Fibroblast of gingiva (primary cell): ENCODE data around the gene PLA1A.
"Not testable (repeated sequence)": the region's sequence is repeated elsewhere in the genome, so short reads cannot be mapped to it uniquely, and the experiment has no call there.

Experiments
- DNase-seq: peaks from one replicate; pipeline ENCODE4 v3.0.0-alpha.2; 2011; ENCODE audit warnings: low read depth

The PLA1A gene

DNA sequence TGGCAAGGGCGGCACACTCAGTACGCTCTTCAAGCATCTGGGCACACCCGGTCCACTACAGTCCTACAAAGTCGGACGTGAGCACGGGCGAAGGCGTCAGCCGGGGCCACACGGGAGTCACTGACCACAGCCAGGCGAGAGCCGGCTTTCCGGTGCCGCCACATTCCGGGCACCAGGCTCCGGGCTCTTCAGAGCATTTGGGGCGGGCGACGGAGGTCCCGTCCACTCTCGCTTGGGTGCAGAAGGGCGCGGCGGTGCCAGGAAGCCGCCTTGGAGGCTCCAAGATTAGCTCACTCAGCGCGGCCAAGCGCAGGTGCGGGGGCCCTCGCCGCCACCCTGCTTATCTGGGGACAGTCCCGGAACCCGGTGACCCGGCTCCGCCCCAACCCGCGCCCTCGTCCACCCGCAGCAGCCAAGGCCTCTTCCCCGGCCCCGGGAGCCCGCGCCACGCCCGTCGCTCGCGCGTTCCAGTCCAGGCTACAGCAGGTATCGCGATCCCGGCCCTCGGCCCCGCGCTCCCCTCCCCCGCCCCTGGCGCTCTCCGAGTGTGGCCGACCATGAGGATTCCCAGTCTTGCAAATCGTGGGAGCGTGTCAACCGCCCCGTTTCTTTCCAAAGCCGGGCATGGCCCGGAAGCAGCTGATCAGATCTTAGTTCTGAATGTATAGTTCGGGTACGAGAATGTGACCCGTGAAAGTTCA is 18.2 kb upstream of the PLA1A start, which contains the start of gene ADPRH:
Gene ADPRH, plus strand, starts transcription at position 127 of the 701 bp plus-strand sequence. CDS start 2,678 bp downstream, outside the sequence.
- peak; percentile 50 for DNase-seq

DNA sequence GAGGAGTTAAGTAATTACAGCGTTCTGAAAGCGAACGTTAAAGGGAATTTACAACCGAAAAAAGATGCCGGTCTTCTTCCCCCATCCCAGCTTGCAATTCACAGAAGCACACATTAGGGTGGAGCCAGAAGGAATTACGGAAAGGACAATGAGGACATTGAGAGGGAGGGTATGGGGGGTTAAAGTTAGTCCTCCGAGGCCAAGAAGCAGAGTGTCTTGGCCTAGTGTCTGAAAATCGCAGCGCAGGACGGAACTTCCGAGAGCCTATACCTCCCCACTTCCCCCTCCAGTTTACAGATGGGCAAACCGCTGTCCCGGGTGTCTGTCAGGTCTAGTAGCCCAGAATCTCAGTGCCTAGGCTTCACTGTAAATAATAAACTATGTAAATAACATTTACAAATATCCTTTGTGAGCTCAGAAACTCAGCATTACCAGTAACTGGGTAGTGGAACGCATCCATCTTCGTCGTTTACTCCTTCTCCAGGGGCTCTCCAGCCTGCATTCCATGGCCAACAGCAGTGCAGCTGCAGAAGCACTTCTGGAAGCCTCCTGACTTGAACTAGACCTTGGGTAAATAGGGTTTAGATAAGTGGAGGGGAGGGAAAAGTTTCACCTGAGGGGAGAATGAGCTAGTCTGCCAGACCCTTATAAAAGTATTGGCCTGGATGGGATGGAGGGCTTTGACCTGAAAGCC is 17.5 kb upstream of the PLA1A start:
- peak; percentile 16 for DNase-seq

DNA sequence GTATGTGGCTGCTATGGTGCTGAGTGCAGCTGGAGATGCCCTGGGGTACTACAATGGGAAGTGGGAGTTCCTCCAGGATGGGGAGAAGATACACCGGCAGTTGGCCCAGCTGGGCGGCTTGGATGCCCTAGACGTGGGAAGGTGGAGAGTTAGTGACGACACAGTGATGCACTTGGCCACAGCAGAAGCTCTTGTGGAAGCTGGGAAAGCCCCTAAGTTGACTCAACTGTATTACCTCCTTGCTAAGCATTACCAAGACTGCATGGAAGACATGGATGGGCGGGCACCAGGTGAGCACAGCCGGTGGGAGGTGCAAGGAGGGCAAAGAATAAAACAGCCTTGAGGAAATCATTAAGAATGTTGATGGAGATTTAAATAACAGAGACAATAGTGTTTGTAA is 15.5 kb upstream of the PLA1A start:
- no peak for DNase-seq

DNA sequence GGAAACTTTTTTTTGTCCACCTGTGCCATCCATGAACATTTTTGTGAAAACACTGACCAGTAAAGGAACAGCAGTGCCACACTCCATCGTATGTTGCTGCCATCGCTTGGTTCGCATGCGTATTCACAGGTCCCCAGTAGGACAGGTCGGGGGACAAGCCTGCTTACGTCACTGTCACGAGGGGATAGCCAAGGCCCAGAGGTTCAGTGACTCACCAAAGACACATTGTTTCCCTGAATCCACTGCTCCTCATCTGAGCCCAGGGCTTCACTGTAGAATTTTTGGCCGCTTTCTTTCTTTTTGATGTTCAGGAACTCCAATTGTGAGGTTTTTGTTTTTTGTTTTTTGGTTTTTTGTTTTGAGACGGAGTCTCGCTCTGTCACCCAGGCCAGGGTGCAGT is 12.5 kb upstream of the PLA1A start:
- no peak for DNase-seq

DNA sequence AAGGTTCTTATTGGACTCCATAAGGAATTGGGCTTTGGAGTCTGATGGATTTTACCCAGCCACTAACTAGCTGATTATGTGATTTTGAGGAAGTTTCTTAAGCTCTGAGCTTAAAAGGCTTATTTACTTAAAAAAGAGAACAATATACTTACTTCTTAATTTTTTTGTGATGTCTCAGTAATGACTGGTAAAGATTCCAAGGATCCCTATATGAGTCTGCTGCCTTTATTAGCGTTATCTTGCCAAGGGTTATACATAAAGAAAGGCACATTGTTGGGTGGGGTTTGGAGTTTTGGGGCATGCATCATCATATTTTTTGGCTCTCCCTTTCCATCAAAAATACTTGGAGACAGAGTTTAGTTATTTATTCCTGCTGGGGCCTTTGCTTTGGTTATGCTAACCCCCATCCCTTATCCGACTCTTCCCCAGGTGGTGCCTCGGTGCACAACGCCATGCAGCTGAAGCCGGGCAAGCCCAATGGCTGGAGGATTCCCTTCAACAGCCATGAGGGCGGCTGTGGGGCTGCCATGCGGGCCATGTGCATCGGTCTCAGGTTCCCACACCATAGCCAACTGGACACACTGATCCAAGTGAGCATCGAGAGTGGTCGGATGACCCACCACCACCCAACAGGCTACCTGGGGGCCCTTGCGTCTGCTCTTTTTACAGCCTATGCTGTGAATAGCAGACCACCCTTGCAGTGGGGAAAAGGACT is 11.7 kb upstream of the PLA1A start:
- no peak for DNase-seq

DNA sequence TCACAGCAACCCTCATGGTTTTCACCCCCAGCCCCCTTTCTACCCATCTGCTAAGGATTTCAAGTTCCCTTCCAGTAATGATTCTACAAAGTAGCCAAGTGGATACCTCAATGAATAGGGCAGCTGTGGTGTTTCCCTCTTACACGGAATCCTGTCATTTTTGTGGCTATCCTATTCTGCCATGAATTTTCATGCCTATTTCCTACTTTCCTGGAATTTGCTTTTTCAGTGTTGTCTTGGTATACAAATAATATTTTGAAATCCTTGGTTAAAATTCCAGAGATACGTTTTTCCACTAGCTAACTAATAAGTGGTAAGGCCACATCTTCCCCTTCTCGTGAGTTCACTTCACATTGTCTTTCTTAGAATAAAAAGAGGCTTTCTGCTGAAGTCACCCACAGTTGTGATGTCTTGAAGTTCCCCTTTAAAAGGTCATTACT is 10.9 kb upstream of the PLA1A start:
- no peak for DNase-seq

DNA sequence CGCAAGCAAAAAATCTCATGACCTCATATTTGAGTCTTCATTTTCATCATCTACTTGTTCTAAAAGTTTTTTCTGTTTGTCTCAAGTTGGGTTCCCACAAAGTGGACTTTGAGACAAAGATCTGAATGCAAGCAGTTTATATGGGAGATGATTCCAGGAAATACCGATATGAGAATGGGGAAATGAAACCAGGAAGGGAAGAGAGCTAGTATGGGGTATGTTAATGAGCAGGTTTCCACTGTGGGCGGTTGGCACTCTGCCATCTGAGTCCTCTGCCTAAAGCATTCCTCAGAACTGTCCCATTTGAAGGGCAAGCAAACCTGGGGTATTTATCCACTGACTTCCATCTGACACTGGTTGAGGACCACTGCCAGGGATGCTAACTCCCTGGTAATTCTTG is 9.6 kb upstream of the PLA1A start:
- DNase-seq: no peak

DNA sequence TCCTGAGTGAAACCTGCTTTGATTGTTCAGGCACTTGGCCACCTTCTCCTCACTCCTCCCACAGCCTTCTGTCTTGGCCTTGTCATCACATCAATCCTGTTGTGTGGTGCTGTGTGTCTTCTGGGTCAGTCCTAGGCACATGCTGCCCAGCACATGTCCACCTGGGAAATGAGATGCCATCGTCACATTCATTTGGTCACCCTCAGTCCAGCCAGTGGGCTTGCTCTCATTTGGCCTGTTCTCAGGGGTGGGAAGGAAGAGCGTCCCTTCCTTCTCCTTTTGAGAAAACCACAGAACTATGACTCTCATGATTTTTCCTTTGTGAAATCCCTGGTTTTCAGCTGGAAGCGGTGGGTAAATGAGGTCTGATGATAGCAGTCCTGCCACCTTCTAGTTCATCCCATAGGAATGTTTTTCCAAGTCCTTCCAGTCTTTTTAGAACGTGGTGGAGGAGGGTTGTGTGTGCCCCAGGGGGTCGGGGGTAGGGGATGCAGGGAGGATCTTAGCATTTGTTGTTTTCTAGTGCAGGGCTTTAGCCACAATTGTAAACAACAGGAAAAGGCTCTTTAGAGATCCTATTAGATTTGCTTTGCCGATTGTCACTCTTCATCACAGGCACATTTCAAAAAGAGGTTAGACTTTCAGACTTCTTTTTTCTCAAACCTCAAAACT is 8.4 kb upstream of the PLA1A start:
- DNase-seq: no peak

DNA sequence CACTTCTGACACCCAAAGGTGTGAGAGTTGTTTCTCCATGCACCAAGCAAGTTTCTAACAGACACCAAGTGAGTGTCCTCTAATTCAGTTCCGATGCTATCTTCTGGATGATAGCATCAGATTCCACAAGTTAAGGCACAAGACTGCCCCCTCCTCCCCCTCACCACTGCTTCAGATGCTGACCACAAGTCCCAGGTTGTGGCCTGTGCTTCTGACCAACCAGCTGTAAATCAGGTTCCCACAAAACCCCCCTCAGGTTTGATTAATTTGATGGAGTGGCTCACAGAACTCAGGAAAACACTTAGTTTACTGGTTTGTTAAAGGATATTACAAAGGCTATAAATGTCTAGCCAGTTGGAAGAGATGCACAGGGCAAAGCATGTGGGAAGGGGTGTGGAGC is 7.0 kb upstream of the PLA1A start:
- DNase-seq: no peak

DNA sequence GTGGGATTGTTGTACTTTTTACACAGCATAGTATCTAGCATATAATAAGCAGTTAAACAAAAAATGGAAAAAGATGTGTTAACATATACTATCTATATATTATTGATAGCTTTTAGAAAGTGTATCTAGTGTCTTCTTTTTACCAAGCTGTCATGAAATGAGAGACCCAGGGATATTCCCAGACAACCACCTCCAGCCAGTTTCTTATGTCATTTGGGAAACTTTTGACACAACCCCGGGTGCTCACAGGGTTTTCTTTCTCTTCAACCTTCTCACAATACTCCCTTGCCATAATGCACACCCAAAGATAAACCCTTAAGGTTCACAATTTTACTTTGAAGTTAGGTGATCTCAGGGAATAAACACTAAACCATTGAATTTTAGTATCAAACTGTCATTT is 4.8 kb upstream of the PLA1A start:
- DNase-seq: no peak

DNA sequence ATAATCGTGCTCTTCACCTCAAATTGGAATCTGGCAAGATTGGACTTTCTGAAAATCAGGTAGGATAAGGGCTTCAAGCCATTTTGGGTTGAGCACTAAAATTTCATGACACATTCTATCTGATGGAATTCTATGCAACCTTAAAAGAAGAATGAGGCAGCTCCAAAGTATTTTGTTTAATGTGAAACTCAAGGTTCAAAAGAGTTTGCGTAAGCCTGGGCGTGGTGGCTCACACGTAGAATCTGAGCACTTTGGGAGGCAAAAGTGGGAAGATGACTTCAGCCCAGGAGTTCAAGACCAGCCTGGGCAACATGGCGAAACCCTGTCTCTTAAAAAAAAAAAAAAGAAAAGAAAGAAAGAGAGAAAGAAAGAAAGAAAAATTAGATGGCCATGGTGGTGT is 3.6 kb upstream of the PLA1A start:
- DNase-seq: no peak

DNA sequence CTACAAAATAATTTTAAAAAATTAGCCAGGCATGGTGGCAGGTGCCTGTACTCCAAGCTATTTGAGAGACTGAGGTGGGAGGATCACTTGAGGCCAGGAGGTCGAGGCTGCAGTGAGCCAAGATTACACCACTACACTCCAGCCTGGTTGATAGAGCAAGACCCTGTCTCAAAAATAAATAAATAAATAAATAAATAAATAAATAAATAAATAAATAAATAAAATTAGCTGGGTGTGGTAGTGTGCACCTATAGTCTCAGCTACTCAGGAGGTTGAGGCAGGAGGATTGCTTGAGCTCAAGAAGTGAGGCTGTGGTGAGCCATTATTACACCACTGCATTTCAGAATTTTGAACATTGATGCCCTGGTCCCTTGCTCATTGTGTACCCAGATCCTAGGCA is 2.8 kb upstream of the PLA1A start:
- DNase-seq: not testable (repeated sequence)

DNA sequence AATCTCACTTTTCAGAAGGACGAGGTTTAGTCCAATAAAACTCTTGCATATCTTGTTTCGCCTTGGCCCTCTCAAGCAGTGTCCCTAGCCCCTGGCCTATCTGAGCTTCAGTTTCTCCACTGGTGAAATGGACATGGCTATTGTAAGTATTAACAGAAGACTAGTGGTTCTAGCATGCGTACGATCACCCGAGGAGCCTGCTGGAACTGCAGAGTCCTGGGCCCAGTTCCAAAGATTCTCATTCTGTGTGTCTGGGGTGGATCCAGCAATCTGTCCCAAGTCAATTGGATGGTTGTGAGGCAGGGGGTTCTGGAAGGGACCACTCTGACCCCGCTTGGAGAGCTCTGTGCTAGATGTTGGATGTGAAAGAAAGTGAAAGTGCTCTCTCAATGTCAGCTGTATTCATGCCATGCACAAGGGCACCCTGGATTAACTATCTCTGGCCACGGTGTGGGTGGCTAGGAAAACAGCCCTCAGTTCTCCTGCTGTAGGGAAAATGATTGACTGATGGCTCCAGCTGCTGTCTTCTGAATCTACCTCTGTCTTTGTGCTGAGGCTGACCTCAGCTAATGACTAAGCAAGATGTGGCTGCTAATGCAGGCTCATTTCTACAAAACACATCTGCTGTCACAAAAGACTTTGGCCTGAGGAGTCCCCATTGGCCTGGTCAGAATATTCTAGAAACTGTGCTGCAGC is 1.9 kb upstream of the PLA1A start:
- no peak for DNase-seq

DNA sequence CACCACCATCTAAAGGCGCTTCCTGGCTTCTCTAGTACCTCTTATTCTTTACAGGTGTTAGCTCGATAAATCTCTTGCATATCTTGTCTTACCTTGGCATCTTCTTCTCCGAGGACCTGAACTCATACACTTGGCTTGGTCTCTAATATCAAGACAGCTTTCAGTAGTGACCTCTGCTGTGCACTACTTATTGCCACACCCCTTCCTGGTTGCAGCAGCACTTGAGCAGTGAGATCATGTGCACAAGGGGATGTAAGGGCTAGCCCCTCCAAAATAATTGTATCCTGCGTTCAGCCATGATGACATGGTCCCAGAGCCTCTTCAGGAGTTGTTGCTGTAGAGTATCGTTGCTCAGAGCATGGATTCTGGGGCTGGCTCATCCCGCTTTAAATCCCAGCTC is 1.3 kb upstream of the PLA1A start:
- DNase-seq: no peak

DNA sequence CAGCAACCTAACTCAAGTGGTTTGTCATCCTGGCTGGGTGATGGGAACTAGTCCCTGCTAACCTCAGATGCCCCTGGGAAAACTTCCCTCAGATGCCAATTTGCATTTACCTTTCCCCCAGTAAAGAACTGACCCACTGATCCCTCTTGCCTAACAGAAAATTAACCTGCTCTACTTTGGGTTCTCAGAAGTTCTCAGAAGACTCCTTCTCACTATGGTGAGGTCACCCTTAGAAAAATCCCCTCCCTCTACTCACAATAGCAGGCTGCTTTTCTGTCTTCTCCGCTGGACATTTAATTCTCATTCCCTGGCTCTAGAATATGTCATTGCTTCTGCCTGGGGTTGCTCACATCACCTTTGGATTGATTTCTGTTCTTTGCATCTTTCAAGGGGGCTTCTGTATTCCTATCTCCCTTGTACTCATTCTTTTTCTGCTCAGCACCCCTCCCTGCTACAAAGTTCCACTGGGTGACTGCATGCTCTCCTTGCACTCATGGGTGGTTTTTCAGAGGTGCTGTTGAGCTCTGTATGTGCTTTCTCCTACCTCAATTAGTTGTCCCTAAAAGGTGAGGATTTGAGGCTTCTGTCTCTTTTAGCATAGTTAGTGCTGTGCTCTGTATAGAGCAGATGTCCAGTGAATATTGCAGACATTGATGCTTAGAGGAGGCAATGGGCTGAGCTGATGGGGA is 869 bp downstream of the PLA1A start:
- no peak for DNase-seq

DNA sequence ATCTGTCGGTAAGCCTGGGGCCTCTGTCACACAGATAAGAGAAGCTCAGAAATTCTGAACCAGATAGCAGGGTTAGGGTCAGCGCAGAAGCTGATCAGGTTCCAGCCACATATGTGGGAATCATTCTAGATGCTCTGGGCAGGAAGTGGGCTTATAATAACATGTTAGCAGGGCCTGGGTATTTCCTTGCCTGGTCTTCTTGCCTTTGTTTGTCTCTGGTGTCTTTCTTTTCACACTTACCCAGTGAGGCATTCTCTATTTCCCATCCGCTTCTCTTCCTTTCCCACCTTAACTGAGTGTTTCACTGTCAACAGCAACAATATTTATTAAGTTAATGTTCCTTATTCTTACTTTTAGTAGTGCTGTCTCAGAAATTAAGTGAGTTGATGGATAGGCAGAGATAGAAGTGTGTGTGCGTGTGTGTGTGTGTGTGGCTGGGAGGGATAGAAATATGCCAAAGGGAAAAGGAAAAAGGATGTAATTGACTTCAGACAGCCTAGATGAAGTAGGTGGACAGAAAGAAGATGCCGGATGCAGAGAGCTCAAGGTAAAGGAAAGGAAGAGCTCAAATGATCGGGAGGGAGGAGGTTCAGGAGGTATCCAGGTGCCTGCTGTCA is 2.0 kb downstream of the PLA1A start:
- DNase-seq: no peak

DNA sequence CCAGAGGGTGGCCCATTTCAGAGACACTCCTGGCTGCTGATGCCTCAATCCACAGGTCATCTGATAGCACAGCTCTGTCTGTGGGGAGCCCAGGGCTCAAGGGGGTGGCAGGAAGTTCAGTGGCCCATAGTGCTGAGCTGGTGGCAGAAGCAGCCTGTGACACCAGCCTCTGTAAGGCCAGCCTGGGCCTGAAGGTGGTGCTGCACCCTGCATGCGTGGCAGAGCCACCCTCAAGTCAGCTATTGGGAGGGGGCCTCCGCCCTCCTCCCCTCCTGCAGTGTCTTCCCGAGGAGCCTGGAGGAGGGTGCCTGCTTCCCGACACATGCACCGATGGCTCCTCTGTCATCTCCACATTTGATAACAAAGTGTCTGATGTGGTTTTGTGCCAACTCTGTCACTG is 3.0 kb downstream of the PLA1A start:
- no peak for DNase-seq

DNA sequence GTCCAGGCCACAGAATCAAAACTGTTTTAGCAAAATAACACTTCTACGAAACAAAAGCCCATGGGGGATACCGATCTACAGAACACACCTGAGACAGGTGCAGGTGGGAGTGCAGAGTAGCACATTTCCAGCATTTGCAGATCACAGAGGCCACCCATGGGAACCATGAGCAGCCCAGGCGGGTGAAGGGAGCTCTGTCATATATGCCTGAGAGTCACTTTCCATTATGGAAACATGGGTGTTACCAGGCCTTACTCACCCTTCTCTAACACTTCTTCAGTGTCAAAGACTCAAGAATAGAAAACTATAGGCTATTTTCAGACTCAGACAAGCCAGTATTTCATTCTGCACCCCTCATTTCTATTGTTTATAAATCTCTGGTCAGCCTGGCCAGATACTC is 3.5 kb downstream of the PLA1A start:
- no peak for DNase-seq

DNA sequence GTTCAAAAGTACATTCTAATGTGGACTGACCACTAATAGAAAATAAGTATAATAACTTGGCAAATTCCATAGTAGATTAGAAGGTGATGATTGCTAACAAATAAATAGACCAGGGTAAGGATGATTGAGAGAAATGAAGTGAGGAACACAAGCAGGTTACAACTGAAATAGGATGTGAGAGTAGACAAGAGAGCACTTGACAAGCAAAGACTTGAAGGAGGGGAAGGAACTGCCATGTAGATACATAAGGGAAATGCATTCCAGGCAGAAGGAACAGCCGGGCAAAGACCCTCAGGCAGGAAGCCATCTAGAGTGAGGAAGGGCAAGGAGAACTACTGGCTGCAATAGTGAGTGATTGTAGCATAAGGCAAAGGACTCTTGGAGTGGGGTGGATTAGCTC is 5.0 kb downstream of the PLA1A start:
- DNase-seq: no peak

DNA sequence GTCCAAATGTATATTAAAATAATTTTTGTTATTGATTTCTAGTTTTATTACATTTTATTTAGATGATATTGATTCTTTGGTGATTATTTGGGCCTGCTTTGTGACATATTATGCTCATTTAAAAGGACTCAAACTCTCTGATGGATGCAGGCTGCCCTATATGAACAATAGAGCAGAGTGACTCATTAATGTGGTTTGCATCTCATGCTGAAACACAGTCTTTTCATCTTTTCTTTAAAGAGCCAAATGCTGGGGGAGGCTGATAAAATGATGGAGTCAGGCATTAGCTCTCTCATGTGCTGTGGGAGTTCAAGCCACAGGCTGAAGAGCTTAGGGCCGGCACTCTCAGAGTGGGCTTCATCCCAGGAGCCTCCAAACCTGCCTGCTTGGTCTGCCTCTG is 7.2 kb downstream of the PLA1A start:
- DNase-seq: no peak

DNA sequence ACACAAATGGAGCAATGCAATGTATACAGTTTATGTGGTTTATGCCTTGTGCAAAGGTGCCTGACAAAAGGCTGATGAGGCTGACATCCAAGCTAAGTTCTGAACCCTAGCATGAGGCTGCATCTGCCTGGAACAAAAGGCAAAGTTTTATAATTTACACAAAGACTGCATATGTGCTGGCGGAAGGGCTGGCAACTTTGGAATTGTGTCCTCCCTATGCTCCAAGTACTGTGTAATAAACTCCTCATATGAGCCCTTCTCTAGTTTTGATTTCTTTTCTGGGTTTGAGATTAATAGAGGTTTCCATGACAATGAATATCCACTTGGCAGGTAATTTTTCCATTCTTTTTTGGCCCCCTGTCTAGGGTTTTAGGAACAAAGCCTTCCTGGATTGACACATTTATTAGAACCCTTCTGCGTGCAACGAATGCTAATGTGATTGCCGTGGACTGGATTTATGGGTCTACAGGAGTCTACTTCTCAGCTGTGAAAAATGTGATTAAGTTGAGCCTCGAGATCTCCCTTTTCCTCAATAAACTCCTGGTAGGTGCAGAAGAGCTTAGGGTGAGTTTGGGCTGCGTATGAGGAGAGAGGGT is 10.8 kb downstream of the PLA1A start:
- DNase-seq: no peak
